Ishikawa (cell line): ENCODE data around the gene UPP1.

Experiments
- CEBPB ChIP-seq: IDR thresholded peaks from 2 replicates; pipeline ENCODE4 v1.6.1; 2012
- CREB1 ChIP-seq: IDR thresholded peaks from 2 replicates; pipeline ENCODE4 v1.6.1; 2012; ENCODE audit warnings: low read depth
- EGR1 ChIP-seq: IDR thresholded peaks from 2 replicates; pipeline ENCODE4 v1.6.1; 2012
- EP300 ChIP-seq: IDR thresholded peaks from 2 replicates; pipeline ENCODE4 v1.6.1; 2012; ENCODE audit warnings: borderline replicate concordance
- FOXM1 ChIP-seq: IDR thresholded peaks from 2 replicates; pipeline ENCODE4 v1.6.1; 2012; ENCODE audit warnings: low read depth, borderline replicate concordance
- NFIC ChIP-seq: IDR thresholded peaks from 2 replicates; pipeline ENCODE4 v1.6.1; 2012
- RAD21 ChIP-seq: IDR thresholded peaks from 2 replicates; pipeline ENCODE4 v1.6.1; 2012; ENCODE audit warnings: low read depth
- TAF1 ChIP-seq: IDR thresholded peaks from 2 replicates; pipeline ENCODE4 v1.6.1; 2012; ENCODE audit warnings: low read depth, mild to moderate bottlenecking
- TCF12 ChIP-seq: IDR thresholded peaks from 2 replicates; pipeline ENCODE4 v1.6.1; 2012; ENCODE audit warnings: low read depth
- TEAD4 ChIP-seq: IDR thresholded peaks from 2 replicates; pipeline ENCODE4 v1.6.1; 2012
- YY1 ChIP-seq: IDR thresholded peaks from 2 replicates; pipeline ENCODE4 v1.6.1; 2012; ENCODE audit warnings: low read depth
- ZBTB7A ChIP-seq: IDR thresholded peaks from 2 replicates; pipeline ENCODE4 v1.6.1; 2012; ENCODE audit warnings: low read depth
- TF ChIP-seq, protein P1 (sequence below): IDR thresholded peaks from 2 replicates; pipeline ENCODE4 v1.6.1; 2012; ENCODE audit warnings: low read depth, mild to moderate bottlenecking
- TF ChIP-seq, protein P2 (sequence below): IDR thresholded peaks from 2 replicates; pipeline ENCODE4 v1.6.1; 2012
- TF ChIP-seq, protein P3 (sequence below): IDR thresholded peaks from 2 replicates; pipeline ENCODE4 v1.6.1; 2012

The UPP1 gene

DNA sequence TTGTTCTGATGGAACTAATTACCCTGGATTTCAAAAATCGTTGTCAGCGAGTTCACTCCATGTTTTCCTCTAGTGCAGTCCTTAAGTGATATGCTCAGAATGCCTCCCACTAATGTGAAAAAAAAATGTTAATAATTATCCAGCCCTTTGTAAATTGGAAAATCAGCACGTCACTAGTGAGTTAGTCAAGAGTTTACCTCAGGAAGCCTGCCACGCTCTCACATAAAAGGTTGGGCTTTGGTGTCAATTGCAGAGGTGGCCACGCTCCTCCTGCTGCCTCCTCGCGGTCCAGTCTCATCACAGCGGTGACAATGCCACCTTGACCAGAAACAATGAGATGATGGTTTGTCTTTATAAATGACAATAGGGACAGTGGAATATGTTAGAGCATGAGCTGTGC lies 22.5 kb downstream of the UPP1 start:
- TF ChIP-seq, protein P1, sequence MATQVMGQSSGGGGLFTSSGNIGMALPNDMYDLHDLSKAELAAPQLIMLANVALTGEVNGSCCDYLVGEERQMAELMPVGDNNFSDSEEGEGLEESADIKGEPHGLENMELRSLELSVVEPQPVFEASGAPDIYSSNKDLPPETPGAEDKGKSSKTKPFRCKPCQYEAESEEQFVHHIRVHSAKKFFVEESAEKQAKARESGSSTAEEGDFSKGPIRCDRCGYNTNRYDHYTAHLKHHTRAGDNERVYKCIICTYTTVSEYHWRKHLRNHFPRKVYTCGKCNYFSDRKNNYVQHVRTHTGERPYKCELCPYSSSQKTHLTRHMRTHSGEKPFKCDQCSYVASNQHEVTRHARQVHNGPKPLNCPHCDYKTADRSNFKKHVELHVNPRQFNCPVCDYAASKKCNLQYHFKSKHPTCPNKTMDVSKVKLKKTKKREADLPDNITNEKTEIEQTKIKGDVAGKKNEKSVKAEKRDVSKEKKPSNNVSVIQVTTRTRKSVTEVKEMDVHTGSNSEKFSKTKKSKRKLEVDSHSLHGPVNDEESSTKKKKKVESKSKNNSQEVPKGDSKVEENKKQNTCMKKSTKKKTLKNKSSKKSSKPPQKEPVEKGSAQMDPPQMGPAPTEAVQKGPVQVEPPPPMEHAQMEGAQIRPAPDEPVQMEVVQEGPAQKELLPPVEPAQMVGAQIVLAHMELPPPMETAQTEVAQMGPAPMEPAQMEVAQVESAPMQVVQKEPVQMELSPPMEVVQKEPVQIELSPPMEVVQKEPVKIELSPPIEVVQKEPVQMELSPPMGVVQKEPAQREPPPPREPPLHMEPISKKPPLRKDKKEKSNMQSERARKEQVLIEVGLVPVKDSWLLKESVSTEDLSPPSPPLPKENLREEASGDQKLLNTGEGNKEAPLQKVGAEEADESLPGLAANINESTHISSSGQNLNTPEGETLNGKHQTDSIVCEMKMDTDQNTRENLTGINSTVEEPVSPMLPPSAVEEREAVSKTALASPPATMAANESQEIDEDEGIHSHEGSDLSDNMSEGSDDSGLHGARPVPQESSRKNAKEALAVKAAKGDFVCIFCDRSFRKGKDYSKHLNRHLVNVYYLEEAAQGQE = no peak
- TF ChIP-seq TEAD4 (no peak), RAD21 (no peak), CEBPB (no peak), TAF1 (no peak), TCF12 (no peak), FOXM1 (no peak), CREB1 (no peak), EP300 (no peak), EGR1 (no peak), NFIC (no peak), ZBTB7A (no peak), YY1 (no peak)
- TF ChIP-seq, protein P2, sequence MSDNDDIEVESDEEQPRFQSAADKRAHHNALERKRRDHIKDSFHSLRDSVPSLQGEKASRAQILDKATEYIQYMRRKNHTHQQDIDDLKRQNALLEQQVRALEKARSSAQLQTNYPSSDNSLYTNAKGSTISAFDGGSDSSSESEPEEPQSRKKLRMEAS = no peak
- TF ChIP-seq, protein P3, sequence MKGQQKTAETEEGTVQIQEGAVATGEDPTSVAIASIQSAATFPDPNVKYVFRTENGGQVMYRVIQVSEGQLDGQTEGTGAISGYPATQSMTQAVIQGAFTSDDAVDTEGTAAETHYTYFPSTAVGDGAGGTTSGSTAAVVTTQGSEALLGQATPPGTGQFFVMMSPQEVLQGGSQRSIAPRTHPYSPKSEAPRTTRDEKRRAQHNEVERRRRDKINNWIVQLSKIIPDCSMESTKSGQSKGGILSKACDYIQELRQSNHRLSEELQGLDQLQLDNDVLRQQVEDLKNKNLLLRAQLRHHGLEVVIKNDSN = no peak

DNA sequence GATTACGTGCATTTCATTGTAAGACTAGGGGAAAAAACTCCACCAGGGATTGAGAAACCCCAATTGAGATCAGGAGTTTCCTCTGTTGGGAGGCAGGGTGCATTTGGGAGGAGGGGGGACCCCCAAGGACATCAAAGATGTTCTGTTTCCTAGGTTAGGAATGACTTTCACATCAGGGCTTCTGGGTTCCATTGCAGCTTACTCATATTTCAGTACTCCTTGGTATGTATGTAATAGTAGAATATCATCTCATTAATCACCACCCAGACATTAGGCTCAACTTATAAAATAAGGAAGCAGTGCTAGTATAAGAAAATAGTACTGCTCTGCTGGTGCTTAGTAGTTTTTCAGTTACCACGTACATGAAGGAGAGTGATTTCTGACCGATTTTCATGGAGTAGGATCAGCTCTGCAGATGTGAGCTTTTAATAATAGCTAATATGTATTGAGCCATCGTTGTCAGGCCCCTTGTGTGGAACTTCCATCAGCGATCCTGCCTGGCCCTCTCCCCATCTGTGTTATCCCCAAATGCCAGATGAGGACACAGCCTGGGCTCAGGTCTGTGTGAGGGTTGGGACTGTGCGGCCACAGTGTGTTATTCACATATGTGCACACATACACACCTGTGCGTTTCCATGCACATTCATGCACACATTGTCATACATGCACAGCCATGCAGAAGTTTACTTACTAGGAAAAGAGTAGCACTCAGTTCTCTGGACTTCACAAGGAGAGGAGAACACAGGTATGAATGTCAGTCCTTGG lies 23.5 kb downstream of the UPP1 start:
- TF ChIP-seq TCF12 = no peak
- TF ChIP-seq, protein P3 = no peak
- no peak for TF ChIP-seq TEAD4
- no peak for TF ChIP-seq FOXM1
- TF ChIP-seq, protein P2 = no peak
- TF ChIP-seq EP300 = no peak
- TF ChIP-seq NFIC = no peak
- no peak for TF ChIP-seq RAD21
- no peak for TF ChIP-seq TAF1
- no peak for TF ChIP-seq ZBTB7A
- TF ChIP-seq CREB1 = no peak
- no peak for TF ChIP-seq EGR1

DNA sequence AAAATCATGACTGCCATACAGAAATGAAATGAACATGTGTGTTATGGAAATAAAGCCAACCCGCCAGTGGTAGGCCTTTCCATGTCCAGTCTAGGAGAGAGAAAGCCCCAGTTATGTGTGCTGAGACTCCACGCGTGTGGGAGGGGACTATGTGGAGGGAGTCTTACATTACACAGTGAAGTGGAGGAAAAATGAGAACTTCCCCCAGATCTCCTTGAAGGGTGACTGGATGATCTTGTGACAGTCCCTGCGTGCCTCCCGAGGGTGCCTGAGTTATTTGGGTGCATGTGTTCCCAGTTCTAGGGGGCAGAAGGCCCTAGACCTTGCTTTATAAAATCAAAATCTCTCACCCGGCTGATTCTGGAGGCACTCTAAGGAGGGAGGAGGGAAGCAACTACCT lies 24.2 kb downstream of the UPP1 start:
- TF ChIP-seq, protein P1 = no peak
- TF ChIP-seq, protein P2 = no peak
- TF ChIP-seq EGR1 (no peak), CREB1 (no peak), TAF1 (no peak), CEBPB (no peak), FOXM1 (no peak), EP300 (no peak), TCF12 (no peak), YY1 (no peak), RAD21 (no peak), ZBTB7A (no peak), TEAD4 (no peak)
- TF ChIP-seq, protein P3 = no peak

DNA sequence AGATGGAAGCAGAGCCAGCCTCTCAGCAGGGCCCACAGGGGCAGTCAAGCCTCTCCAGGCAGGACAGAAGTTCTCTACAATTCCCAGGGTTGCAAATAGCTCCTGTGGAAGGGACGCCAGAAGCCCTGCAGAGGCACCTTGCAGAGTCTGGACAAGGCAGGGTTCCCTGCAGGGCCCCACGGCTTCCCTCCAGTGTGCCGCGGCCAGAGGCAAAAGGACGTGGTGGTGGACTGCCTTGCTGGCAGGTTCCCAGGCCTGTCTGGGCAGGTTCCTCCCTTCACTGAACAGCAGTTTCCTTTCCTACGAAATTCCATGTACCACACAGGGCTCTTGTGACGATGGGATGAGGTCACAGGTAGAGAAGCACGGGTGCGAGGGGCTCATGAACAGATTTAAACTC lies 25.1 kb downstream of the UPP1 start:
- TF ChIP-seq NFIC (peak; percentile 24; the same call in 1 of the 2 replicates), ZBTB7A (no peak), RAD21 (no peak), TEAD4 (no peak)

DNA sequence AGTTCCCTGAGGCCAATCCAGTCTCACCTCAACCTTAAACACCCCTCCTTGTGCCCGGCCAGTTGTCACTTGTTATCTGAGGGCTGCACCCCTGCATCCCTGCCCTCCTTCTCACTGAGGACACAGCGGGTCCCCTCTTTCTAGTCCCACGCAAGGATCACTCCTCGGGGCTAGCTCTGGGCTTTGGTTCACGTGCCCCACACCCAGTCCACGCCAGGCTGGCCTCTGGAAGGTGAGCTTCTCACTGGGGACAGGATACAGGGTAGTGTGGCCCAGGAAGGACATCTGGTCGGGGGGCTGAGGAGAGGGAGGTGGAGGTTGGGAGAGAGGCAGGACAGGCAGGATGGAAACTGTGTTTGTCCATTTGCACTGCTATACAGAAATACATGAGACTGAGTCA lies 25.5 kb downstream of the UPP1 start:
- no peak for TF ChIP-seq EGR1
- no peak for TF ChIP-seq TCF12
- no peak for TF ChIP-seq EP300
- TF ChIP-seq, protein P2 = no peak
- no peak for TF ChIP-seq TAF1
- TF ChIP-seq TEAD4 = no peak
- TF ChIP-seq ZBTB7A = no peak
- no peak for TF ChIP-seq CEBPB
- TF ChIP-seq, protein P3 = no peak
- no peak for TF ChIP-seq YY1
- TF ChIP-seq NFIC = no peak
